SK-N-SH (cell line): ENCODE data around the gene FNDC10.

Experiments used
- CTCF ChIP-seq: fragments of 200-600 bp; sonication (generic); IDR thresholded peaks from 2 replicates; pipeline ENCODE4 v1.6.1; 2017; ENCODE audit warnings: antibody characterized with exemption, mild to moderate bottlenecking, moderate library complexity
- ELF1 ChIP-seq: IDR thresholded peaks from 2 replicates; pipeline ENCODE4 v1.4.0; 2012
- EZH2phosphoT487 ChIP-seq: fragments of 200-600 bp; sonication (generic); IDR thresholded peaks from 2 replicates; pipeline ENCODE4 v1.6.1; 2017; ENCODE audit warnings: low read depth, mixed run types, mild to moderate bottlenecking, antibody characterized with exemption, moderate library complexity, borderline replicate concordance
- GATA2 ChIP-seq: sonication (generic); formaldehyde crosslinking; IDR thresholded peaks from 2 replicates; pipeline ENCODE4 v1.5.0; 2020; ENCODE audit warnings: mild to moderate bottlenecking, missing genetic modification reagents
- JUND ChIP-seq: IDR thresholded peaks from 2 replicates; pipeline ENCODE4 v1.4.0; 2012
- NRF1 ChIP-seq: IDR thresholded peaks from 2 replicates; pipeline ENCODE4 v1.6.1; 2012; ENCODE audit warnings: low read depth, mild to moderate bottlenecking, low read length
- POLR2AphosphoS5 ChIP-seq: IDR thresholded peaks from 2 replicates; pipeline ENCODE4 v1.6.1; 2012; ENCODE audit warnings: low read depth, low read length
- REST ChIP-seq: IDR thresholded peaks from 2 replicates; pipeline ENCODE4 v1.6.1; 2012; ENCODE audit warnings: mild to moderate bottlenecking, low read depth, low read length, moderate library complexity
- RFX5 ChIP-seq: IDR thresholded peaks from 2 replicates; pipeline ENCODE4 v1.6.1; 2012; ENCODE audit warnings: mild to moderate bottlenecking, improper control_type of control experiment, low read length
- RXRA ChIP-seq: IDR thresholded peaks from 2 replicates; pipeline ENCODE4 v1.4.0; 2012; ENCODE audit warnings: low read depth, mild to moderate bottlenecking, borderline replicate concordance
- USF2 ChIP-seq: fragments of 150-350 bp; IDR thresholded peaks from 2 replicates; pipeline ENCODE4 v1.6.1; 2017; ENCODE audit warnings: antibody characterized with exemption, low read length, low read depth, borderline replicate concordance
- YY1 ChIP-seq: IDR thresholded peaks from 2 replicates; pipeline ENCODE4 v1.4.0; 2012; ENCODE audit warnings: low read depth, mild to moderate bottlenecking

GRCh38 chr1:1620433-1621139, 20.7 kb upstream of the FNDC10 start:
- TF ChIP-seq CTCF (no peak), NRF1 (no peak), JUND (no peak), GATA2 (CRISPR knock-in tag) (no peak), RXRA (no peak), POLR2AphosphoS5 (no peak), RFX5 (no peak), ELF1 (no peak), REST (no peak), EZH2phosphoT487 (no peak), YY1 (no peak), USF2 (no peak)
